PC-3 (cell line): ENCODE data around the gene C22orf15. TPM values are rescaled to one million over a fixed set of nuclear protein-coding genes. Genes with fewer than 3 reads are reported as not detected.

Experiments used
- ATAC-seq: fragments of 200-7000 bp; cut with Tn5 transposase; 2 replicates; pipeline ENCODE4 v1.9.1; 2020; ENCODE audit warnings: mild to moderate bottlenecking, moderate library complexity
- BruUV-seq: library from RNA; stranded (reverse); fragments of 400-500 nt; replicated peaks from 2 replicates; lab custom pipeline; 2021; lab: Mats Ljungman, UMichigan
- CTCF ChIA-PET: fragments of 300-600 bp; sonication (Branson Sonifier 250); formaldehyde crosslinking; loops from one replicate; lab custom pipeline; 2022; ENCODE audit warnings: antibody characterized with exemption; lab: Charles Lee
- POLR2A ChIA-PET: fragments of 300-600 bp; sonication (Branson Sonifier 250); formaldehyde crosslinking; loops from one replicate; lab custom pipeline; 2022; ENCODE audit warnings: antibody characterized with exemption; ENCODE audit not compliant: unreplicated experiment; lab: Charles Lee
- DNase-seq: peaks from one replicate; pipeline ENCODE4 v3.0.0-alpha.2; 2015
- H2AFZ ChIP-seq: fragments of 300-600 bp; sonication (generic); 2 replicates; pipeline ENCODE4 v1.6.0; 2016; ENCODE audit warnings: antibody characterized with exemption, low read length
- H3F3A ChIP-seq: fragments of 300-600 bp; sonication (generic); one replicate; pipeline ENCODE4 v1.6.0; 2017; ENCODE audit warnings: antibody characterized with exemption, low read length, control low read depth, mild to moderate bottlenecking; ENCODE audit not compliant: unreplicated experiment
- H3K27ac ChIP-seq: fragments of 300-600 bp; sonication (generic); 2 replicates; pipeline ENCODE4 v1.5.1; 2016; ENCODE audit warnings: mild to moderate bottlenecking, low read length
- H3K27me3 ChIP-seq: fragments of 300-600 bp; sonication (generic); 2 replicates; pipeline ENCODE4 v1.6.1; 2016; ENCODE audit warnings: low read length, mixed read lengths
- H3K36me3 ChIP-seq: fragments of 300-600 bp; sonication (generic); 2 replicates; pipeline ENCODE4 v1.6.1; 2016; ENCODE audit warnings: low read depth, mixed run types, low read length, mixed read lengths
- H3K4me1 ChIP-seq: fragments of 300-600 bp; sonication (generic); 2 replicates; pipeline ENCODE4 v1.5.1; 2016; ENCODE audit warnings: low read length; ENCODE audit not compliant: insufficient read depth
- H3K4me2 ChIP-seq: fragments of 300-600 bp; sonication (generic); 2 replicates; pipeline ENCODE4 v1.6.0; 2016; ENCODE audit warnings: low read length
- H3K4me3 ChIP-seq: fragments of 300-600 bp; sonication (generic); 2 replicates; pipeline ENCODE4 v1.5.1; 2016; ENCODE audit warnings: mild to moderate bottlenecking, low read length, mixed read lengths
- H3K79me2 ChIP-seq: fragments of 300-600 bp; sonication (generic); 2 replicates; pipeline ENCODE4 v1.6.1; 2017; ENCODE audit warnings: low read length, mixed read lengths
- H3K9ac ChIP-seq: fragments of 300-600 bp; sonication (generic); 2 replicates; pipeline ENCODE4 v1.6.0; 2016; ENCODE audit warnings: mild to moderate bottlenecking, low read length
- H3K9me2 ChIP-seq: fragments of 300-600 bp; sonication (generic); replicated peaks from 2 replicates; pipeline ENCODE4 v1.6.1; 2016; ENCODE audit warnings: mixed run types, low read length, mixed read lengths
- H3K9me3 ChIP-seq: fragments of 300-600 bp; sonication (generic); 2 replicates; pipeline ENCODE4 v1.6.1; 2016; ENCODE audit warnings: low read length, mixed read lengths
- H4K20me1 ChIP-seq: fragments of 300-600 bp; sonication (generic); 2 replicates; pipeline ENCODE4 v1.6.1; 2016; ENCODE audit warnings: low read length, mixed read lengths
- CTCF ChIP-seq: fragments of 300-600 bp; sonication (generic); conservative IDR thresholded peaks from 2 replicates; pipeline ENCODE4 v1.5.1; 2017; ENCODE audit warnings: antibody characterized with exemption, low read depth, mild to moderate bottlenecking, low read length
- EZH2 ChIP-seq: fragments of 300-600 bp; sonication (generic); IDR thresholded peaks from one replicate; pipeline ENCODE4 v1.6.1; 2017; ENCODE audit warnings: antibody characterized with exemption, mild to moderate bottlenecking, low read length; ENCODE audit not compliant: unreplicated experiment
- EZH2phosphoT487 ChIP-seq: fragments of 300-600 bp; sonication (generic); IDR thresholded peaks from 2 replicates; pipeline ENCODE4 v1.6.1; 2018; ENCODE audit warnings: mild to moderate bottlenecking, antibody characterized with exemption, low read length, borderline replicate concordance
- intact Hi-C: fragments of 100-400 bp; cut with micrococcal nuclease; formaldehyde crosslinking; loops from 2 replicates; pipeline ENCODE4 v1.9.0; 2023
- total RNA-seq: library from RNA; depleted of rRNA; stranded (reverse); fragments of >200 nt; gene quantifications from 2 replicates; pipeline ENCODE4 v1.2.3, GENCODE V29; 2014

The C22orf15 gene
- total RNA-seq, 1 experiment from 2014 or later, result not detected

DNA sequence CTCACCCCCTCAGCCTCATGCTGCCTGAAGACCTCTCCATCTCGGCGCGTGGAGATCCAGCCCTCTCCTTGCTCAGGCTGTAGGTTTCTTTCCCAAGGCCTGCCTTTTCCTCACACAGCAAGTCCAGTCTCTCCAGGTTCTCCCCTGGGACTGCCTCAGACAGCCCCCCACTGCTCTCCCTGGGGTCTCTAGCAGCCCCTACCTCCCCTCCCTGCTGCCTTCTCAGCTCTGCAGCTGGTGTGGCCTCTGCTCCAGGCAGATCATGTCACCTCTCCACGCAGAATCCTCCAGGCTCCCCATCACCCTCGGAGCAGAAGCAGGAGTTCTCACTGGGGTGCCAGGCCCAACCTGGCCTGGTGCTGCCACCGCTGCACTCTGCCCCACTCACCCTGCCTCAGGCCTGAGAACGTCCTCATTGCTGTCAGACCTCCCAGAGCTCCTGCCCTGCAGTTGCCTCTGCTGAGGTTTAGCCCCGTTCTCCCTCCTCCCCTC is 39.1 kb downstream of the C22orf15 start:
- TF ChIP-seq EZH2 (no peak), EZH2phosphoT487 (no peak), CTCF (no peak)
- H3K79me2 ChIP-seq, result no peaks in the 10 kb centered on the region
- peaks cover 11% of the 10 kb centered on the region; the same call in 1 of the 2 replicates for H3K36me3 ChIP-seq
- no TSS peak for BruUV-seq
- H3K4me3 ChIP-seq, result no peak overlapping the region
- intact Hi-C loops, result no loop called here
- H3K4me2 ChIP-seq, result no peak overlapping the region
- no peak overlapping the region for H2AFZ ChIP-seq
- H4K20me1 ChIP-seq, result no peaks in the 10 kb centered on the region
- ATAC-seq (no peak), DNase-seq (no peak)
- H3F3A ChIP-seq, result no peaks in the 10 kb centered on the region
- no peaks in the 10 kb centered on the region for H3K9me3 ChIP-seq
- H3K27me3 ChIP-seq, result no peaks in the 10 kb centered on the region
- no peaks in the 10 kb centered on the region for H3K4me1 ChIP-seq
- H3K9me2 ChIP-seq, result no peaks in the 10 kb centered on the region
- ChIA-PET POLR2A (no interaction called here), CTCF (no interaction called here)
- H3K27ac ChIP-seq, result no peak overlapping the region
- no peak overlapping the region for H3K9ac ChIP-seq

DNA sequence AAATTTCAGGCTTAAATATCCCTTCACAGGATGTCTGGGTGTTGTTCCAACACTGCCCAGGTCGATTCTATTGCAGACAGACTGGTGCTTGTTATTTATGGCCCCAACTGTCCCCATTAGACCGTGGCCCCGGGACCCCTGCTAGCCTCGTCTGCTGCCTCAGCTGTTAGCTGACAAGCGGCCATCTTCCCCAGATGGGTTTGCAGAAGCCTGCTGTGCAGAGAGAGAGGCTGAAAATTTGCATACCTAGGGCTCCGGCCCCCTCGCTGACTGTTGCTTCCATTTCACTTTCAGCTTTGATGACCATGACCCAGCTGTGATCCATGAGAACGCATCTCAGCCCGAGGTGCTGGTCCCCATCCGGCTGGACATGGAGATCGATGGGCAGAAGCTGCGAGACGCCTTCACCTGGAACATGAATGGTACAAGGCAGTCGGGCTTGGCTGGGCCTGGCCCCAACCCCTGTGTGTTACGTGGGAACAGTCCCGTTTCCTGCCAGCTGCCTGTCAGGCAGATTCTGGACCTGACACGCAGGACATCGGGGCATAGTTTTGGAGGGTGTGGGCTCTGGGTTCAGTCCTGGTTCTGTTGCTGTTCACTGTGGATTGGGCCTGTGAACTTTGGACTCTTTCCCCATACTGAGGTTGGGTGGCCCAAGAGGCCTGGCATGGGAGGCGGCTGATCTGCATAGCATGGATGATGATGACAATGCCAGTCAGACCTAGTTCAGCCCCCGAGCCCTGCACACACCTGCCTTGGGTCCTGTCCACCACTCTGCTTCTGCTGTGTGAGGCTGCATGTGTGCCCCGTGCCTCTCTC is 40.4 kb downstream of the C22orf15 start:
- Histone ChIP-seq H3K9me3 (no peaks in the 10 kb centered on the region), H3K4me2 (no peak overlapping the region), H2AFZ (no peak overlapping the region), H3K27me3 (no peaks in the 10 kb centered on the region), H4K20me1 (no peaks in the 10 kb centered on the region), H3K9ac (no peak overlapping the region), H3K36me3 (peaks cover 11% of the 10 kb centered on the region; the same call in 1 of the 2 replicates), H3K4me1 (no peaks in the 10 kb centered on the region), H3K27ac (no peak overlapping the region), H3F3A (no peaks in the 10 kb centered on the region), H3K4me3 (no peak overlapping the region), H3K79me2 (no peaks in the 10 kb centered on the region), H3K9me2 (no peaks in the 10 kb centered on the region)
- TF ChIP-seq CTCF (no peak), EZH2 (no peak), EZH2phosphoT487 (no peak)
- DNase-seq (no peak), ATAC-seq (no peak)
- intact Hi-C loops, result no loop called here
- CTCF ChIA-PET, result no interaction called here
- no TSS peak for BruUV-seq
- POLR2A ChIA-PET, result no interaction called here

DNA sequence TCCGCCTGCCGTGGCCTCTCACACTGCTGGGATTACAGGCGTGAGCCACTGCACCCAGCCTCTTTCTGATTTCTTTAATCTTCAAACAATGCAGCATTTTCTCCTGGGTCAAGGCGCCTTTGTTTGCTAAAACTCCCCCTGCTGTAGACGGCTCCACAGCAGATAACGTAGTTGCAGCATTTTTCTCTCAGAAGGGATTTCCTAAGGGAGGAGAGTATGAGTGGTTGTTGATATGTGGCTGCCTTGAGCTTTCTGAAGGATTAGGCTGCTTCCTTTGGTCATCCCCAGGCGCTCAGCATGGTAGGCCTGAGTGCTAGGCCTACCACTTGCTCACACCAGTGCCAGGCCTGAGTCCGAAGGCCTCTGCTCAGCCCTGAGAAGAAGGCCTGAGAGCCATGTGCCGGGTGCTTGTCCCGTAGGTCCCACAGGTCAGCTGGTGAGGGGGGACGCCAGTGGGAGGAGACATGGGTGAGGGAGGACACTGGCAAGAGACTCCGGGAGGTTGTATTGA is 42.0 kb downstream of the C22orf15 start:
- CTCF ChIA-PET, result no interaction called here
- Histone ChIP-seq H3F3A (no peaks in the 10 kb centered on the region), H3K4me3 (no peak overlapping the region), H2AFZ (no peak overlapping the region), H3K4me1 (no peaks in the 10 kb centered on the region), H3K36me3 (peaks cover 11% of the 10 kb centered on the region; the same call in 1 of the 2 replicates), H3K4me2 (no peak overlapping the region), H3K79me2 (no peaks in the 10 kb centered on the region), H3K9me3 (no peaks in the 10 kb centered on the region), H3K9ac (no peak overlapping the region), H3K27ac (no peak overlapping the region), H3K27me3 (no peaks in the 10 kb centered on the region), H3K9me2 (no peaks in the 10 kb centered on the region), H4K20me1 (no peaks in the 10 kb centered on the region)
- TF ChIP-seq EZH2, result no peak
- TF ChIP-seq CTCF, result no peak
- TF ChIP-seq EZH2phosphoT487, result no peak
- BruUV-seq, result no TSS peak
- no peak for DNase-seq
- intact Hi-C loops, result no loop called here
- ATAC-seq, result no peak
- POLR2A ChIA-PET, result interaction anchor here (0.6 kb wide), 1 partner anchor 138 kb away, joined by 3 read pairs; no protein-coding TSS in a partner anchor
